ENCODE results near the gene GMCL2.
A peak's percentile ranks its signal among the peaks of the same experiment; 100 is the strongest.

The GMCL2 gene

DNA sequence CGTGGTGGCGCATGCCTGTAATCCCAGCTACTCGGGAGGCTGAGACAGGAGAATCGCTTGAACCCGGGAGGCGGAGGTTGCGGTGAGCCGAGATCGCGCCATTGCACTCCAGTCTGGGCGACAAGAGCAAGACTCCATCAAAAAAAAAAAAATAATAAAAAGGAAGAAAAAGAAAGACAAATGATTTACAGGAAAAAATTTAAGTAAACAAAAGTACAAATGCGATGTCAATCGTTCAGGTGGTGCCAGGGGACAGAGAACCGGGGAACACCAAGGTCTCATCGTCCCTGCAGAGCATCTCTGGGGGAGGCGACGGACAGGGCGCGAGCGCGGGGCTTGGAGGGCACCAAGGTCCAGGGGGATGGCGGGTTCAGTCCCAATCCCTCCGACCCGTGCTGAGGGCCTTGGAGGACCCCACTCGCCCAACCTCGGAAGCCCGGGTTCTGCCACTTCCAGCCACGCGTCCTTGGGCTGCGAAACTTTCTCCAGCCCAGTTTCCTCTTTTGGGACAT, 16.6 kb upstream of the GMCL2 start:
- 0% methylated on average over 19 of the region's 30 CpGs for WGBS (ENCODE audit: insufficient coverage)
- Histone ChIP-seq H3K4me1 (ENCODE audit: control extremely low read depth in 1 of 4, control insufficient read depth in 4 of 4, insufficient read depth in 4 of 4, low read length in 3 of 4) (peaks cover 12 to 64% (median 52%) of the 10 kb centered on the region in 4 experiments), H3K27me3 (replicated peaks in 2 of 5; ENCODE audit: control insufficient read depth in 4 of 5, insufficient read depth in 5 of 5, low read length in 4 of 5) (no peaks in the 10 kb centered on the region), H3K4me3 (ENCODE audit: control insufficient read depth in 1 of 7, extremely low read depth in 1 of 7, insufficient read depth in 4 of 7, low read depth in 2 of 7, low read length in 6 of 7) (peak overlapping the region; percentile 77 to 97 (median 90)), H3K9me3 (ENCODE audit: control extremely low read depth in 1 of 5, control insufficient read depth in 4 of 5, insufficient read depth in 2 of 5, low read depth in 1 of 5, low read length in 4 of 5) (no peaks in the 10 kb centered on the region), H3K27ac (ENCODE audit: insufficient read depth in 1 of 2, low read depth in 1 of 2, low read length in 2 of 2, poor library complexity in 1 of 2, severe bottlenecking in 2 of 2) (peak overlapping the region in 1 of 2 experiments; percentile 80), H3K36me3 (ENCODE audit: control insufficient read depth in 4 of 4, insufficient read depth in 4 of 4, low read length in 3 of 4) (peaks cover 5 to 34% (median 27%) of the 10 kb centered on the region in 4 experiments)
- POLR2A ChIA-PET = interaction anchor here (0.7 to 1.5 kb wide), 12 partner anchors 10 to 128 kb away, joined by 3 to 25 read pairs (median 4); partner anchors contain the start of genes NHP2 and PHYKPL
- CTCF ChIA-PET = interaction anchor here (0.7 to 1.5 kb wide), 5 partner anchors 11 to 128 kb away, joined by 3 to 6 read pairs (median 3); no protein-coding TSS in a partner anchor
- no peak for DNase-seq

DNA sequence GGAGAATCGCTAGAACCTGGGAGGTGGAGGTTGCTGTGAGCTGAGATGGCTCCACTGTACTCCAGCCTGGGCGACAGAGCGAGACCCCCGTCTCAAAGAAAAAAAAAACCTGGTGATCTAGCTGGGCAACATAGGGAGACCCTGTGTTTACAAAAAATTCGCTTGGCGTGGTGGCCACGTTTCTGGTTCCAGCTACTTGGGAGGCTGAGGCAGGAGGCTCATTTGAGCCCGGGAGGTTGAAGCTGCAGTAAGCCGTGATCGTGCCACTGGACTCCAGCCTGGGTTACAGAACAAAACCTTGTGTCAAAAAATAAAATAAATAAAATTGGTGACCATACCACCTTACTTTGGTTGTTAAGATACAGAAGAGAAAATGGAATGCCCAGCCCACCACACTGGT, 15.4 kb upstream of the GMCL2 start:
- peaks cover 5 to 22% (median 16%) of the 10 kb centered on the region in 4 experiments for H3K36me3 ChIP-seq (ENCODE audit: control insufficient read depth in 4 of 4, insufficient read depth in 4 of 4, low read length in 3 of 4)
- H3K27me3 ChIP-seq (replicated peaks in 2 of 5; ENCODE audit: control insufficient read depth in 4 of 5, insufficient read depth in 5 of 5, low read length in 4 of 5) = no peaks in the 10 kb centered on the region
- no peak overlapping the region for H3K4me3 ChIP-seq (ENCODE audit: control insufficient read depth in 1 of 7, extremely low read depth in 1 of 7, insufficient read depth in 4 of 7, low read depth in 2 of 7, low read length in 6 of 7)
- WGBS (ENCODE audit: insufficient coverage) = 97% methylated on average over 10 of the region's 10 CpGs
- no peaks in the 10 kb centered on the region for H3K9me3 ChIP-seq (ENCODE audit: control extremely low read depth in 1 of 5, control insufficient read depth in 4 of 5, insufficient read depth in 2 of 5, low read depth in 1 of 5, low read length in 4 of 5)
- no peak for DNase-seq
- ChIA-PET CTCF (interaction anchor here (1.2 to 1.9 kb wide), 3 partner anchors 13 to 21 kb away, joined by 4 to 9 read pairs (median 5); no protein-coding TSS in a partner anchor), POLR2A (no interaction called here)
- no peak overlapping the region for H3K27ac ChIP-seq (ENCODE audit: insufficient read depth in 1 of 2, low read depth in 1 of 2, low read length in 2 of 2, poor library complexity in 1 of 2, severe bottlenecking in 2 of 2)
- peaks cover 12 to 60% (median 52%) of the 10 kb centered on the region in 4 experiments for H3K4me1 ChIP-seq (ENCODE audit: control extremely low read depth in 1 of 4, control insufficient read depth in 4 of 4, insufficient read depth in 4 of 4, low read length in 3 of 4)

DNA sequence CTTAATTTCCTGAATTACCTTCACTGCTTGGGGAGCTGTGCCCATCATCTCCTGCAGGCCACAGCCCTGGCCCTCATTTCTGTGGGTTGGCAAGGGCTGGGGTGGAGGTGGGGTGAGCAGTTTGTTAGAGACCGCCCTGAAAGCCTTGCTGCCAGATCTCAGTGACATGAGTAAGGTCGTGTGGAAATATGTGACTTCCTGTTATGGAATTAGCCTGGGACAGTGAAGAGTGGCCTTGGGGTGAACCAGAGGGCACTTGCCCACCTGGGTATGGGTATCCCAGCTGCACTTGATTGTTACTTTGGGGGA, 14.7 kb upstream of the GMCL2 start:
- Histone ChIP-seq H3K4me1 (ENCODE audit: control extremely low read depth in 1 of 4, control insufficient read depth in 4 of 4, insufficient read depth in 4 of 4, low read length in 3 of 4) (peaks cover 12 to 53% (median 46%) of the 10 kb centered on the region in 4 experiments), H3K4me3 (ENCODE audit: control insufficient read depth in 1 of 7, extremely low read depth in 1 of 7, insufficient read depth in 4 of 7, low read depth in 2 of 7, low read length in 6 of 7) (peak overlapping the region in 1 of 7 experiments; percentile 24), H3K27me3 (replicated peaks in 2 of 5; ENCODE audit: control insufficient read depth in 4 of 5, insufficient read depth in 5 of 5, low read length in 4 of 5) (no peaks in the 10 kb centered on the region), H3K36me3 (ENCODE audit: control insufficient read depth in 4 of 4, insufficient read depth in 4 of 4, low read length in 3 of 4) (peaks cover 0 to 16% (median 10%) of the 10 kb centered on the region in 4 experiments), H3K9me3 (ENCODE audit: control extremely low read depth in 1 of 5, control insufficient read depth in 4 of 5, insufficient read depth in 2 of 5, low read depth in 1 of 5, low read length in 4 of 5) (no peaks in the 10 kb centered on the region), H3K27ac (ENCODE audit: insufficient read depth in 1 of 2, low read depth in 1 of 2, low read length in 2 of 2, poor library complexity in 1 of 2, severe bottlenecking in 2 of 2) (no peak overlapping the region)
- WGBS (ENCODE audit: insufficient coverage) = 10% methylated on average over 2 of the region's 2 CpGs
- POLR2A ChIA-PET = no interaction called here
- CTCF ChIA-PET = interaction anchor here (0.8 to 2.1 kb wide), 7 partner anchors 12 to 55 kb away, joined by 3 to 9 read pairs (median 4); no protein-coding TSS in a partner anchor
- peak in 2 of 3 donors; percentile 42 to 50 for DNase-seq

DNA sequence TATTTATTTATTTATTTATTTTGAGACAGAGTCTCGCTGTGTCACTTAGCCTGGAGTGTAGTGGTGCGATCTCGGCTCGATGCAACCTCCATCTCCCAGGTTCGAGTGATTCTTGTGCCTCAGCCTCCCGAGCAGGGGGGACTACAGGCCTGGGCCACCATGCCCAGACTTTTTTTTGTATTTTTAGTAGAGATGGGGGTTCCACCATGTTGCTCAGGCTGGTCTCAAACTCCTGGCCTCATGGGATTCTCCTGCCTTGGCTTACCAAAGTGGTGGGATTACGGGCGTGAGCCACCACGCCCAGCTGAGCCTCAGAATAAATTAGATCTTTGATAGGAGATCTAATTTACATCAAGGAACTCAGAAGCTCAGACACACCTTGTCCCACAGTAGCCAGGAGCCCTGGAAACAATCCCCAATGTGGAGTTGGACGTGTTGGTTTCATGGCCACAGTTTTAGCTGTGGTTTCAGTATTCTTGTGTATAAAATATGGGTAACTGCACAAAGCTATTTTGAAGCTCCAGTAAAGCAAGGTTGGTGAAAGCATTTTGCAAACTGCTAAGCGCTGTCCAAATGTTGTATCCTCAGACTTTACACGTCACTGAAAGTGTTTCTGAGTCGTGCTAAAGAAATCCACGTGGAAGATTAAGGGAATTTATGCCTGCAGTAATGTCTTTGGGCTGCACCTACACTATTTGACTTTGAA, 14.2 kb upstream of the GMCL2 start:
- ChIA-PET POLR2A (no interaction called here), CTCF (interaction anchor here (0.8 to 2.1 kb wide), 8 partner anchors 12 to 54 kb away, joined by 3 to 9 read pairs (median 4); no protein-coding TSS in a partner anchor)
- Histone ChIP-seq H3K27me3 (replicated peaks in 2 of 5; ENCODE audit: control insufficient read depth in 4 of 5, insufficient read depth in 5 of 5, low read length in 4 of 5) (no peaks in the 10 kb centered on the region), H3K27ac (ENCODE audit: insufficient read depth in 1 of 2, low read depth in 1 of 2, low read length in 2 of 2, poor library complexity in 1 of 2, severe bottlenecking in 2 of 2) (no peak overlapping the region), H3K9me3 (ENCODE audit: control extremely low read depth in 1 of 5, control insufficient read depth in 4 of 5, insufficient read depth in 2 of 5, low read depth in 1 of 5, low read length in 4 of 5) (no peaks in the 10 kb centered on the region), H3K4me3 (ENCODE audit: control insufficient read depth in 1 of 7, extremely low read depth in 1 of 7, insufficient read depth in 4 of 7, low read depth in 2 of 7, low read length in 6 of 7) (no peak overlapping the region), H3K36me3 (ENCODE audit: control insufficient read depth in 4 of 4, insufficient read depth in 4 of 4, low read length in 3 of 4) (peaks cover 0 to 11% (median 5%) of the 10 kb centered on the region in 4 experiments), H3K4me1 (ENCODE audit: control extremely low read depth in 1 of 4, control insufficient read depth in 4 of 4, insufficient read depth in 4 of 4, low read length in 3 of 4) (peaks cover 10 to 48% (median 40%) of the 10 kb centered on the region in 4 experiments)
- no peak for DNase-seq
- 89% methylated on average over 8 of the region's 14 CpGs for WGBS (ENCODE audit: insufficient coverage)

DNA sequence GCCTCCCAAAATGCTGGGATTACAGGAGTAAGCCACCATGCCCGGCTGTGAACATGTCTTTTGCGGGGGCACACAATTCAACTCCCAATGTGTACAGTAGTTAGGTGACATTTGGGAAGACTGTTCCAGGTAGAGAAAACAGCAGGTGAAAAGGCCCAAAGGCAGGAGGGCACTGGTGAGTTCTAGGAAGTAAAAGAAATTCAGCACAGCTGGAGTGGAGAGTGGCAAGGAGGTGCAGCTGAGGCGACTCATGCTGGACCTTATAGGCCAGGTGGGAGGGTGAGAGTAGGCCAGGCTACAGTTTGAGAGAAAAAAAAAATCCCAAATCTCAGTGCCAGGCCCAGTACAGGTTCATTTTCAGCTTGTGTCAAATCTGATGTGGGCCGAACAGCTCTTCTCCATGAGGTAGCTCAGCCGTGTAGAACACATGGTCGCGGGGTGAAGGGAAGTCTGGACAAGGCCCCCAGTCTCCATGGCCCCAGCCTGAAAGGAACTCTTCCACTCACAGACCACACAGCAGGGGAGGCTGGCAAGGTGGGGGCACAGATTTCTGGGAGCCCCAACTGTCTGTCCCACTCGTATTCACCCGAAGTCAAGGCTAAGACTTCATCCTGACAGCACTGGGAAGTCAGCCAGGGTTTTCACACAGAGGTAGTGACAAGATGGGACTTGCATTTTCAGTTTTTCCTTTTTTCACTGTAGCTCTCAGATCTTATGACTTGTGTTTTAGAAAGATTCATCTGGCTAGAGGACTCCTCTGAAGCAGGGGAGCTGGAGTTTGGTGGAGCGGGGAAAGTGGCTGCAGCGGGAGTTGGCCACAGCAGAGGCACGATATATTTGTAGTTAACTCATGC, 12.6 kb upstream of the GMCL2 start:
- H3K4me3 ChIP-seq (ENCODE audit: control insufficient read depth in 1 of 7, extremely low read depth in 1 of 7, insufficient read depth in 4 of 7, low read depth in 2 of 7, low read length in 6 of 7) = no peak overlapping the region
- POLR2A ChIA-PET = interaction anchor here (0.6 to 1.1 kb wide), 4 partner anchors 18 to 1663 kb away, joined by 3 to 4 read pairs (median 4); no protein-coding TSS in a partner anchor
- H3K27ac ChIP-seq (ENCODE audit: insufficient read depth in 1 of 2, low read depth in 1 of 2, low read length in 2 of 2, poor library complexity in 1 of 2, severe bottlenecking in 2 of 2) = no peak overlapping the region
- WGBS (ENCODE audit: insufficient coverage) = 77% methylated on average over 5 of the region's 12 CpGs
- no peaks in the 10 kb centered on the region for H3K9me3 ChIP-seq (ENCODE audit: control extremely low read depth in 1 of 5, control insufficient read depth in 4 of 5, insufficient read depth in 2 of 5, low read depth in 1 of 5, low read length in 4 of 5)
- peaks cover 2 to 40% (median 34%) of the 10 kb centered on the region in 4 experiments for H3K4me1 ChIP-seq (ENCODE audit: control extremely low read depth in 1 of 4, control insufficient read depth in 4 of 4, insufficient read depth in 4 of 4, low read length in 3 of 4)
- CTCF ChIA-PET = interaction anchor here (0.7 to 2.1 kb wide), 6 partner anchors 10 to 123 kb away, joined by 3 to 6 read pairs (median 3); no protein-coding TSS in a partner anchor
- no peaks in the 10 kb centered on the region for H3K27me3 ChIP-seq (replicated peaks in 2 of 5; ENCODE audit: control insufficient read depth in 4 of 5, insufficient read depth in 5 of 5, low read length in 4 of 5)
- no peaks in the 10 kb centered on the region for H3K36me3 ChIP-seq (ENCODE audit: control insufficient read depth in 4 of 4, insufficient read depth in 4 of 4, low read length in 3 of 4)
- DNase-seq = peak in 1 of 3 donors; percentile 37

DNA sequence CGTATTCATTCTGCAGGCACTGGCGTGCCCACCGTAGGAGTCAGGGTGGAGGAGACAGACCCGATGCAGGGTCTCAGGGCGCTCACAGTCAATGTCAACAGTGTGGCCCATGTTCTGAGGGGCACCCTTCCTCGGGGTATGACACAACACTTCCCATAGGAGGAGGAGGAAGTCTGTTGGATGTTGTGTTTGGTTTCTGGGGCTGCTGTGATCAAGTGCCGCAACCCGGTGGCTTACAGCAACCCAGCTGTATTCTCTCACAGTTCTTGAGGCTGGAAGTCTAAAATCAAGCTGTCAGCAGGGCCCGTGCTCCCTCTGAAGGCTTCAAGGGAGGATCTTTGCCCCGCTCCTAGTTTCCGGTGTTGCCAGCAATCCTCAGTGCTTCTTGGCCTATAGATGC, 11.5 kb upstream of the GMCL2 start:
- Histone ChIP-seq H3K9me3 (ENCODE audit: control extremely low read depth in 1 of 5, control insufficient read depth in 4 of 5, insufficient read depth in 2 of 5, low read depth in 1 of 5, low read length in 4 of 5) (no peaks in the 10 kb centered on the region), H3K36me3 (ENCODE audit: control insufficient read depth in 4 of 4, insufficient read depth in 4 of 4, low read length in 3 of 4) (no peaks in the 10 kb centered on the region), H3K4me1 (ENCODE audit: control extremely low read depth in 1 of 4, control insufficient read depth in 4 of 4, insufficient read depth in 4 of 4, low read length in 3 of 4) (peaks cover 5 to 50% (median 42%) of the 10 kb centered on the region in 4 experiments), H3K27ac (ENCODE audit: insufficient read depth in 1 of 2, low read depth in 1 of 2, low read length in 2 of 2, poor library complexity in 1 of 2, severe bottlenecking in 2 of 2) (no peak overlapping the region), H3K27me3 (replicated peaks in 2 of 5; ENCODE audit: control insufficient read depth in 4 of 5, insufficient read depth in 5 of 5, low read length in 4 of 5) (no peaks in the 10 kb centered on the region), H3K4me3 (ENCODE audit: control insufficient read depth in 1 of 7, extremely low read depth in 1 of 7, insufficient read depth in 4 of 7, low read depth in 2 of 7, low read length in 6 of 7) (peak overlapping the region in 1 of 7 experiments; percentile 17)
- POLR2A ChIA-PET = interaction anchor here (0.6 kb wide), 1 partner anchor 367 kb away, joined by 5 read pairs; no protein-coding TSS in a partner anchor
- CTCF ChIA-PET = no interaction called here
- 37% methylated on average over 6 of the region's 11 CpGs for WGBS (ENCODE audit: insufficient coverage)
- peak in 2 of 3 donors; percentile 45 to 58 for DNase-seq

All from common myeloid progenitor, CD34-positive (primary cell).